ENCODE measurements around the gene HIRA.

DNA sequence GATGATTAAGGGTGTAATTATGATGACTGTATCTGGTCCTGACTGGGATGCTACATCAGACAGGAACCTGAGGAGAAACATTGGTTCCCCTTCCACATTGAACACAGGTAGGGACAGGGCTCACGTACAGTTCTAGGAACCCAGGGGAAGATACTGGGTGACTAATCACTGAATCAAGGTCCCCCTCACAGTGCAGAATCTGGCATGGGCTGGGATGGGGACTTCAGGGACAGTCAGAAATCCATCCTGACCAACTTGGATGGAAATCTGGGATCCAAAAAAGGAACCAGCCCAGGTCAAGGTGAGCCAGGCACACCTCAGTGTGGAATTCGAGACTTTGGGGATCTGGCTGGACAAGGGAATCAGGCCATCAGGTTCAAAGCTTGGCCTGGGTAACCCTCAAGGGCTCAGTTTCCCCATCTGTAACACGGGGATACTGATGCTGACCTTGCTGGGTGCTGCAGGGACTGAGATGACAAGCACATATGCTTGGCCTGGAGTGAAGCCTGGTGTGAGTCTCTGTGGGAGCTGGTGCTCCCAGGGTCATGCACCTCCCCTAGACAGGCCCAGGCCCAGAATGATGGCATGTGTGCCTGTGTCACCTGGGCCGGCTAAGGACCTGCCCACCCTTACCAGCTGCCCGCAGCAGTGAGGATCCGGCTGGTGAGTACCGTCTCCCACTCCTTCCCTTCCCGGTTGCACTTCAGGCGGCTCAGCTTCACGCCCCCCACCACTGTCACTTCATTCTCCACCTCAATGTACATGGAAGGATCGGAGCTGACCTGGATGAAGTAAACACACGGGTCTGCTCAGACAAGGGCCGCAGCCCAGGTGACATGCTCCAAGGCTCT is 72.6 kb downstream of the HIRA start:
- TF ChIP-seq CTCF (IDR thresholded peaks at IDR 0.05): no peak
- no peak for TF ChIP-seq EP300 (IDR thresholded peaks at IDR 0.05)
- TF ChIP-seq POLR2A (IDR thresholded peaks at IDR 0.05): no peak
